ENCODE results near the gene HMGN4. TPM values are rescaled to one million over a fixed set of nuclear protein-coding genes. Genes with fewer than 3 reads are reported as not detected.

Gene HMGN4
- total and polyA plus RNA-seq, 9 of the 15 experiments (the other 6 are each of a cell fraction or from before 2014, with no cell fraction given): 35.4 to 134 (median 94.1) TPM

DNA sequence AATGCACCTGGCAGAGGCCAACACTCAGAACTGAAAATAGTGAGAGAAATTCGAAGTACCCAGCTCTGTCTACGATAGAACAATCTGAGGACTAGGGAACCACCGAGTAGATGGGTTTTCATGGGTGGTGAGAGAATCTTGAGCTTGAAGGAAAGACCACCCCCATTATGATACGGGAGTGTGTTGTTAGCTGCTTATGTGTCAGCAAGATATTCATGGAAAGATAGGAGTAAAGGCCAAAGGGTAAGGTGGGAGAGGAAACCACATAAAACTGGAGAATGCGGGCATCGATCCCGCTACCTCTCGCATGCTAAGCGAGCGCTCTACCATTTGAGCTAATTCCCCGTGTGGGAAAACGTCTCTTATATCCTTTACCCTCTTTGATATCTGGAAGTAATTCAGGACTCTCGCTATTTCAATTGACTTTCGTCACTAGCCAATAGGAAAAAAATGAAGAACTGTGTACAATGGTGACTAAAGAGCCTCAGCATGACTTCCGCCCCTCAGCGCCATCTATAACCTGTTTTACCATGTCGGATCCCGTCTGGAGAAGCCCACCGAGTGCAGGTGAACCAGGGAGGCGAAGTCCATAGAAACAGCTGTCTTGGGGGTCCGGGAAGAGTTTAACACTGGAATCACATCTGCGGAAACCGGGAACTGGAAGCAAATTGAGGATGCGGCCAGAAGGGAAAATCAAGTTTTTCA, 33.6 kb downstream of the HMGN4 start (continued):
- TF ChIP-seq ZNF584 (CRISPR knock-in tag; IDR thresholded peaks at IDR 0.05; ENCODE audit: low read depth) (no peak), RBM17 (IDR thresholded peaks at IDR 0.05; ENCODE audit: borderline replicate concordance, low read depth, low read length) (no peak), SIN3B (IDR thresholded peaks at IDR 0.05; ENCODE audit: low read depth) (no peak), CREBBP (IDR thresholded peaks at IDR 0.05; ENCODE audit: low read depth, low read length) (no peak), PCBP2 (IDR thresholded peaks at IDR 0.05; ENCODE audit: low read depth, low read length, poor library complexity, severe bottlenecking) (no peak), CHD2 (IDR thresholded peaks at IDR 0.05; ENCODE audit: low read depth, low read length) (no peak), JUND (IDR thresholded peaks at IDR 0.05; ENCODE audit: borderline replicate concordance, low read depth, low read length) (peak; percentile 87), JUND (tag; IDR thresholded peaks at IDR 0.05; ENCODE audit: borderline replicate concordance, low read depth, low read length) (peak; percentile 91; the same call in 2 of the 3 replicates), BDP1 (IDR thresholded peaks at IDR 0.05; ENCODE audit: insufficient read depth, insufficient read length) (peak; percentile 78), SP1 (CRISPR knock-in tag; IDR thresholded peaks at IDR 0.05) (peak; percentile 92), PTBP1 (IDR thresholded peaks at IDR 0.05; ENCODE audit: low read depth, low read length) (no peak), ILF3 (IDR thresholded peaks at IDR 0.05; ENCODE audit: borderline replicate concordance) (no peak), FOXP1 (CRISPR knock-in tag; IDR thresholded peaks at IDR 0.05) (peak; percentile 45), PHB (CRISPR knock-in tag; IDR thresholded peaks at IDR 0.05) (0 out of 2 replicates have a peak, but pooled peaks have one; percentile 25), CTBP1 (IDR thresholded peaks at IDR 0.05; ENCODE audit: borderline replicate concordance) (peak; percentile 82), HMG20B (CRISPR knock-in tag; IDR thresholded peaks at IDR 0.05) (no peak), SOX6 (IDR thresholded peaks at IDR 0.05) (peak; percentile 91), ZNF165 (CRISPR knock-in tag; IDR thresholded peaks at IDR 0.05; ENCODE audit: borderline replicate concordance) (no peak), ZNF324 (CRISPR knock-in tag; IDR thresholded peaks at IDR 0.05) (no peak)
- TF ChIP-seq, protein P1, sequence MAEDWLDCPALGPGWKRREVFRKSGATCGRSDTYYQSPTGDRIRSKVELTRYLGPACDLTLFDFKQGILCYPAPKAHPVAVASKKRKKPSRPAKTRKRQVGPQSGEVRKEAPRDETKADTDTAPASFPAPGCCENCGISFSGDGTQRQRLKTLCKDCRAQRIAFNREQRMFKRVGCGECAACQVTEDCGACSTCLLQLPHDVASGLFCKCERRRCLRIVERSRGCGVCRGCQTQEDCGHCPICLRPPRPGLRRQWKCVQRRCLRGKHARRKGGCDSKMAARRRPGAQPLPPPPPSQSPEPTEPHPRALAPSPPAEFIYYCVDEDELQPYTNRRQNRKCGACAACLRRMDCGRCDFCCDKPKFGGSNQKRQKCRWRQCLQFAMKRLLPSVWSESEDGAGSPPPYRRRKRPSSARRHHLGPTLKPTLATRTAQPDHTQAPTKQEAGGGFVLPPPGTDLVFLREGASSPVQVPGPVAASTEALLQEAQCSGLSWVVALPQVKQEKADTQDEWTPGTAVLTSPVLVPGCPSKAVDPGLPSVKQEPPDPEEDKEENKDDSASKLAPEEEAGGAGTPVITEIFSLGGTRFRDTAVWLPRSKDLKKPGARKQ (CRISPR knock-in tag; IDR thresholded peaks at IDR 0.05): no peak
- TF ChIP-seq, protein P2, sequence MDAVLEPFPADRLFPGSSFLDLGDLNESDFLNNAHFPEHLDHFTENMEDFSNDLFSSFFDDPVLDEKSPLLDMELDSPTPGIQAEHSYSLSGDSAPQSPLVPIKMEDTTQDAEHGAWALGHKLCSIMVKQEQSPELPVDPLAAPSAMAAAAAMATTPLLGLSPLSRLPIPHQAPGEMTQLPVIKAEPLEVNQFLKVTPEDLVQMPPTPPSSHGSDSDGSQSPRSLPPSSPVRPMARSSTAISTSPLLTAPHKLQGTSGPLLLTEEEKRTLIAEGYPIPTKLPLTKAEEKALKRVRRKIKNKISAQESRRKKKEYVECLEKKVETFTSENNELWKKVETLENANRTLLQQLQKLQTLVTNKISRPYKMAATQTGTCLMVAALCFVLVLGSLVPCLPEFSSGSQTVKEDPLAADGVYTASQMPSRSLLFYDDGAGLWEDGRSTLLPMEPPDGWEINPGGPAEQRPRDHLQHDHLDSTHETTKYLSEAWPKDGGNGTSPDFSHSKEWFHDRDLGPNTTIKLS (IDR thresholded peaks at IDR 0.05; ENCODE audit: borderline replicate concordance, low read depth): peak; percentile 54; the same call in 1 of the 2 replicates
- TF ChIP-seq, protein P3, sequence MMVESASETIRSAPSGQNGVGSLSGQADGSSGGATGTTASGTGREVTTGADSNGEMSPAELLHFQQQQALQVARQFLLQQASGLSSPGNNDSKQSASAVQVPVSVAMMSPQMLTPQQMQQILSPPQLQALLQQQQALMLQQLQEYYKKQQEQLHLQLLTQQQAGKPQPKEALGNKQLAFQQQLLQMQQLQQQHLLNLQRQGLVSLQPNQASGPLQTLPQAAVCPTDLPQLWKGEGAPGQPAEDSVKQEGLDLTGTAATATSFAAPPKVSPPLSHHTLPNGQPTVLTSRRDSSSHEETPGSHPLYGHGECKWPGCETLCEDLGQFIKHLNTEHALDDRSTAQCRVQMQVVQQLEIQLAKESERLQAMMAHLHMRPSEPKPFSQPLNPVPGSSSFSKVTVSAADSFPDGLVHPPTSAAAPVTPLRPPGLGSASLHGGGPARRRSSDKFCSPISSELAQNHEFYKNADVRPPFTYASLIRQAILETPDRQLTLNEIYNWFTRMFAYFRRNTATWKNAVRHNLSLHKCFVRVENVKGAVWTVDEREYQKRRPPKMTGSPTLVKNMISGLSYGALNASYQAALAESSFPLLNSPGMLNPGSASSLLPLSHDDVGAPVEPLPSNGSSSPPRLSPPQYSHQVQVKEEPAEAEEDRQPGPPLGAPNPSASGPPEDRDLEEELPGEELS (CRISPR knock-in tag; IDR thresholded peaks at IDR 0.05; ENCODE audit: borderline replicate concordance): peak; percentile 66
- TF ChIP-seq, protein P4, sequence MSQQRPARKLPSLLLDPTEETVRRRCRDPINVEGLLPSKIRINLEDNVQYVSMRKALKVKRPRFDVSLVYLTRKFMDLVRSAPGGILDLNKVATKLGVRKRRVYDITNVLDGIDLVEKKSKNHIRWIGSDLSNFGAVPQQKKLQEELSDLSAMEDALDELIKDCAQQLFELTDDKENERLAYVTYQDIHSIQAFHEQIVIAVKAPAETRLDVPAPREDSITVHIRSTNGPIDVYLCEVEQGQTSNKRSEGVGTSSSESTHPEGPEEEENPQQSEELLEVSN (IDR thresholded peaks at IDR 0.05; ENCODE audit: borderline replicate concordance in 1 of 2, extremely low read depth in 1 of 2, insufficient read depth in 1 of 2, insufficient read length in 1 of 2, low read depth in 1 of 2, low read length in 1 of 2, poor library complexity in 1 of 2, severe bottlenecking in 1 of 2): peak; percentile 13 to 20

All from K562 (cell line).